Type B pancreatic cell (in vitro differentiated cells): ENCODE data around the gene EDDM3A. TPM values are rescaled to one million over a fixed set of nuclear protein-coding genes. Genes with fewer than 3 reads are reported as not detected.

Source experiments
- DNase-seq: peaks from one replicate; pipeline ENCODE4 v3.0.0; 2021; ENCODE audit warnings: mixed read lengths; ENCODE audit not compliant: unreplicated experiment; ENCODE audit errors: extremely low spot score
- H3K27ac Mint-ChIP-seq: 2 replicates; pipeline ENCODE4 v1.8.0; 2021; ENCODE audit warnings: mild to moderate bottlenecking, mixed read lengths
- H3K27me3 Mint-ChIP-seq: 2 replicates; pipeline ENCODE4 v1.8.0; 2021; ENCODE audit warnings: mixed read lengths
- H3K36me3 Mint-ChIP-seq: 2 replicates; pipeline ENCODE4 v1.8.0; 2021; ENCODE audit warnings: mixed read lengths
- H3K4me1 Mint-ChIP-seq: one replicate; pipeline ENCODE4 v1.8.0; 2021; ENCODE audit warnings: mixed read lengths; ENCODE audit not compliant: unreplicated experiment
- H3K4me3 Mint-ChIP-seq: 2 replicates; pipeline ENCODE4 v1.8.0; 2021; ENCODE audit warnings: mild to moderate bottlenecking, mixed read lengths
- H3K9me3 Mint-ChIP-seq: 2 replicates; pipeline ENCODE4 v1.8.0; 2021; ENCODE audit warnings: mixed read lengths
- total RNA-seq: library from RNA; stranded (reverse); gene quantifications from 2 replicates; pipeline ENCODE4 v1.2.1, GENCODE V29; 2021; ENCODE audit warnings: low replicate concordance
- TF ChIP-seq, protein P1 (sequence below): fragments of 200-600 bp; sonication (generic); conservative IDR thresholded peaks from 2 replicates; pipeline ENCODE4 v1.5.0; 2021; ENCODE audit warnings: antibody characterized with exemption, mild to moderate bottlenecking

Gene EDDM3A
- total RNA-seq, 1 donor from 2014 or later = not detected

DNA sequence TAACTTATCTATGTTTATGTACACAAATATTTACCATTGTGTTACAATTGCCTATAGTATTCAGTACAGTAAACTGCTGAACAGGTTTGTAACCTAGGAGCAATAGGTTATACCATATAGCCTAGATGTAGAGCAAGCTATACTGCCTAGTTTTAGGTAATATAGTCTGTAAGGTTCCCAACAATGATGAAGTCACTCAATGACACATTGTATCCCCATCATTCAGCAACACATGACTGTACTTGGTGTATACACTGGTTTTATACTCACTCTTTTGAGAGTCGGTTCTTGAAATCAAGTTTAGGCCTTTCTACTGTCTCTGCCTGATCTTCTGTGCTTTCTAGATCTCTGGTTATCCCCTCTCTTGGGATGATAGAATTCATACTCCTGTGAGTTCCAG lies 51.5 kb downstream of the EDDM3A start:
- Mint-ChIP-seq H3K27me3 (no peaks in the 10 kb centered on the region), H3K4me1 (peaks cover 18% of the 10 kb centered on the region), H3K27ac (no peak overlapping the region), H3K9me3 (no peaks in the 10 kb centered on the region), H3K36me3 (no peaks in the 10 kb centered on the region), H3K4me3 (no peak overlapping the region)
- TF ChIP-seq, protein P1, sequence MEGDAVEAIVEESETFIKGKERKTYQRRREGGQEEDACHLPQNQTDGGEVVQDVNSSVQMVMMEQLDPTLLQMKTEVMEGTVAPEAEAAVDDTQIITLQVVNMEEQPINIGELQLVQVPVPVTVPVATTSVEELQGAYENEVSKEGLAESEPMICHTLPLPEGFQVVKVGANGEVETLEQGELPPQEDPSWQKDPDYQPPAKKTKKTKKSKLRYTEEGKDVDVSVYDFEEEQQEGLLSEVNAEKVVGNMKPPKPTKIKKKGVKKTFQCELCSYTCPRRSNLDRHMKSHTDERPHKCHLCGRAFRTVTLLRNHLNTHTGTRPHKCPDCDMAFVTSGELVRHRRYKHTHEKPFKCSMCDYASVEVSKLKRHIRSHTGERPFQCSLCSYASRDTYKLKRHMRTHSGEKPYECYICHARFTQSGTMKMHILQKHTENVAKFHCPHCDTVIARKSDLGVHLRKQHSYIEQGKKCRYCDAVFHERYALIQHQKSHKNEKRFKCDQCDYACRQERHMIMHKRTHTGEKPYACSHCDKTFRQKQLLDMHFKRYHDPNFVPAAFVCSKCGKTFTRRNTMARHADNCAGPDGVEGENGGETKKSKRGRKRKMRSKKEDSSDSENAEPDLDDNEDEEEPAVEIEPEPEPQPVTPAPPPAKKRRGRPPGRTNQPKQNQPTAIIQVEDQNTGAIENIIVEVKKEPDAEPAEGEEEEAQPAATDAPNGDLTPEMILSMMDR = no peak
- DNase-seq = no peak

Other genes with a start within 250 kb of the EDDM3A start
- gene RNASE10, start 240.3 kb upstream of the EDDM3A start, total RNA-seq = 0.88 and 0.94 TPM in 2 replicates
- gene RNASE9, start 184.8 kb upstream of the EDDM3A start, total RNA-seq = not detected in 2 replicates
- not detected in 2 replicates for gene RNASE11, start 157.9 kb upstream of the EDDM3A start, total RNA-seq
- not detected in 2 replicates for gene RNASE12, start 154.5 kb upstream of the EDDM3A start, total RNA-seq
- gene OR6S1, start 104.2 kb upstream of the EDDM3A start, total RNA-seq = not detected in 2 replicates
- 10.5 and 19.3 TPM in 2 replicates for gene RNASE4, start 61.3 kb upstream of the EDDM3A start, total RNA-seq
- 24.5 and 43.0 TPM in 2 replicates for gene ANG, start 57.1 kb upstream of the EDDM3A start, total RNA-seq
- gene EDDM3B, start 22.5 kb downstream of the EDDM3A start, total RNA-seq = not detected in 2 replicates
- 0.97 and 1.1 TPM in 2 replicates for gene RNASE6, start 35.4 kb downstream of the EDDM3A start, total RNA-seq
- gene RNASE1, start 57.0 kb downstream of the EDDM3A start, total RNA-seq = 476 and 793 TPM in 2 replicates
- gene RNASE3, start 145.5 kb downstream of the EDDM3A start, total RNA-seq = not detected in 2 replicates
- gene RNASE2, start 209.6 kb downstream of the EDDM3A start, total RNA-seq = not detected in 2 replicates
- 59.7 and 88.1 TPM in 2 replicates for gene METTL17, start 244.1 kb downstream of the EDDM3A start, total RNA-seq